HCT116 (cell line): ENCODE results near the gene DHX15.

ENCODE experiments used
- CEBPB ChIP-seq: IDR thresholded peaks from 2 replicates; pipeline ENCODE4 v1.6.1; 2012; ENCODE audit warnings: low read depth
- CTCF ChIP-seq, 3 experiments: fragments of 200-600 bp in 1 of 3; sonication (generic) in 1 of 3; IDR thresholded peaks in 2 of 3; conservative IDR thresholded peaks in 1 of 3; 2 replicates each; pipeline ENCODE4 v1.5.1; 2012 to 2017; ENCODE audit warnings: low read depth in 2 of 3, low read length in 2 of 3, antibody characterized with exemption in 1 of 3, borderline replicate concordance in 1 of 3, control low read depth in 1 of 3, mild to moderate bottlenecking in 1 of 3, mixed read lengths in 1 of 3, mixed run types in 1 of 3, moderate library complexity in 1 of 3; ENCODE audit not compliant: insufficient read depth in 1 of 3
- ELF1 ChIP-seq: IDR thresholded peaks from 2 replicates; pipeline ENCODE4 v1.6.1; 2012; ENCODE audit warnings: low read depth, borderline replicate concordance
- EZH2phosphoT487 ChIP-seq: fragments of 200-600 bp; IDR thresholded peaks from 2 replicates; pipeline ENCODE4 v1.6.1; 2018; ENCODE audit warnings: antibody characterized with exemption, borderline replicate concordance
- POLR2A ChIP-seq: IDR thresholded peaks from 2 replicates; pipeline ENCODE4 v1.7.0; 2011; ENCODE audit warnings: borderline replicate concordance; ENCODE audit not compliant: insufficient read depth, insufficient read length; ENCODE audit errors: extremely low read depth
- POLR2AphosphoS5 ChIP-seq: IDR thresholded peaks from 2 replicates; pipeline ENCODE4 v1.6.1; 2011; ENCODE audit warnings: mild to moderate bottlenecking, low read depth, low read length, moderate library complexity
- SP1 ChIP-seq: IDR thresholded peaks from 2 replicates; pipeline ENCODE4 v1.6.1; 2012; ENCODE audit warnings: low read depth
- ZBTB33 ChIP-seq: IDR thresholded peaks from 2 replicates; pipeline ENCODE4 v1.6.1; 2011; ENCODE audit warnings: mild to moderate bottlenecking, low read length, moderate library complexity; ENCODE audit not compliant: insufficient replicate concordance; ENCODE audit errors: extremely low read depth

GRCh38 chr4:24515698-24516097 is 68.7 kb downstream of the DHX15 start:
- TF ChIP-seq ZBTB33 (no peak), CTCF (IDR thresholded peaks at IDR 0.05 in 2 of 3, conservative IDR thresholded peaks at IDR 0.05 in 1 of 3; ENCODE audit: borderline replicate concordance in 1 of 3, insufficient read depth in 1 of 3, low read depth in 2 of 3, low read length in 2 of 3) (no peak), POLR2AphosphoS5 (no peak), ELF1 (no peak), SP1 (no peak), POLR2A (no peak), CEBPB (no peak), EZH2phosphoT487 (no peak)
